Measurements from ENCODE around the gene CAMTA1. TPM values are rescaled to one million over a fixed set of nuclear protein-coding genes. Genes with fewer than 3 reads are reported as not detected.
A peak's percentile ranks its signal among the peaks of the same experiment; 100 is the strongest.

The CAMTA1 gene
- total and polyA plus RNA-seq, 4 donors, result 48.1 to 140 (median 52.3) TPM

DNA sequence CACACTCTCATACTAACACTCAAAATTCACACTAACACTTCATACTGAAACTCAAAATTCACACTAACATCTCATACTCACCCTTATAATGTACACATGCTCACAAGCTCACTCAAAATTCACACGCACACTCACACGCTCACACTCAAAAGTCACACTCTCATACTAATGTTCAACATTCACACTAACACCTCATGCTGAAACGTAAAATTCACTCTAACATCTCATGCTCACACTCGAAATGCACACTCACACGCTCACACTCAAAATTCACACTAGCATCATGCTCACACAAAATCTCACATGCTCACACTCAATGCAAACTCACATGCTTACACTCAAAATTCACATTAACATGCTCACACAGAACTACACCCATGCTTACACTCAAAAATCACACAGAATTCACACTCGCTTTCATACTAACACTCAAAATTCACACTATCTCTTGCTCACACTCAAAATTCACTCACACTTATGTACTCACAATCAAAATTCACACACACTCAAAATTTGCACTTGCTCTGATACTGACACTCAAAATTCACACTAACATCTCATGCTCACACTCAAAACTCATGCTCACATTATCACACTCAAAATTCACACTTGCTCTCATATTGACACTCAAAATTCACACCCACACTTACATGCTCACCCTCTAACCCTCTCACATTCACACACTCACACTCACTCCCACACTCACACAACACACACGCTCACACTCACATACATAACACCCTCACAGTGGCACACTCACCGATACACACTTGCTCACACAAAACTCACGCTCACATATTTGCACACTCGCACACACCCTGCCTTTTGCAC, 721.4 kb downstream of the CAMTA1 start:
- Histone ChIP-seq H3K27ac (ENCODE audit: low read depth in 1 of 2, low read length in 1 of 2) (no peak overlapping the region), H3K27me3 (ENCODE audit: control insufficient read depth in 3 of 3, insufficient read depth in 3 of 3, low read length in 2 of 3) (no peaks in the 10 kb centered on the region), H3K36me3 (ENCODE audit: control insufficient read depth in 4 of 4, insufficient read depth in 4 of 4, low read length in 4 of 4) (no peaks in the 10 kb centered on the region), H3K4me1 (ENCODE audit: control insufficient read depth in 5 of 5, insufficient read depth in 5 of 5, low read length in 5 of 5) (peaks cover 0 to 33% (median 10%) of the 10 kb centered on the region in 5 donors), H3K9ac (ENCODE audit: insufficient read depth in 1 of 2, low read length in 2 of 2) (no peak overlapping the region), H3K4me3 (no peak overlapping the region), H3K9me3 (ENCODE audit: control insufficient read depth in 4 of 4, insufficient read depth in 3 of 4, low read length in 3 of 4) (no peaks in the 10 kb centered on the region)
- TF ChIP-seq, protein P1, sequence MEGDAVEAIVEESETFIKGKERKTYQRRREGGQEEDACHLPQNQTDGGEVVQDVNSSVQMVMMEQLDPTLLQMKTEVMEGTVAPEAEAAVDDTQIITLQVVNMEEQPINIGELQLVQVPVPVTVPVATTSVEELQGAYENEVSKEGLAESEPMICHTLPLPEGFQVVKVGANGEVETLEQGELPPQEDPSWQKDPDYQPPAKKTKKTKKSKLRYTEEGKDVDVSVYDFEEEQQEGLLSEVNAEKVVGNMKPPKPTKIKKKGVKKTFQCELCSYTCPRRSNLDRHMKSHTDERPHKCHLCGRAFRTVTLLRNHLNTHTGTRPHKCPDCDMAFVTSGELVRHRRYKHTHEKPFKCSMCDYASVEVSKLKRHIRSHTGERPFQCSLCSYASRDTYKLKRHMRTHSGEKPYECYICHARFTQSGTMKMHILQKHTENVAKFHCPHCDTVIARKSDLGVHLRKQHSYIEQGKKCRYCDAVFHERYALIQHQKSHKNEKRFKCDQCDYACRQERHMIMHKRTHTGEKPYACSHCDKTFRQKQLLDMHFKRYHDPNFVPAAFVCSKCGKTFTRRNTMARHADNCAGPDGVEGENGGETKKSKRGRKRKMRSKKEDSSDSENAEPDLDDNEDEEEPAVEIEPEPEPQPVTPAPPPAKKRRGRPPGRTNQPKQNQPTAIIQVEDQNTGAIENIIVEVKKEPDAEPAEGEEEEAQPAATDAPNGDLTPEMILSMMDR (IDR thresholded peaks at IDR 0.05; ENCODE audit: control extremely low read depth, extremely low read depth), result no peak
- 92 to 97% methylated on average over 10 of the region's 10 CpGs for whole genome bisulfite sequencing, 2 donors
- no peak for ATAC-seq (ENCODE audit: insufficient read depth, low FRiP score)
- no peak for DNase-seq

DNA sequence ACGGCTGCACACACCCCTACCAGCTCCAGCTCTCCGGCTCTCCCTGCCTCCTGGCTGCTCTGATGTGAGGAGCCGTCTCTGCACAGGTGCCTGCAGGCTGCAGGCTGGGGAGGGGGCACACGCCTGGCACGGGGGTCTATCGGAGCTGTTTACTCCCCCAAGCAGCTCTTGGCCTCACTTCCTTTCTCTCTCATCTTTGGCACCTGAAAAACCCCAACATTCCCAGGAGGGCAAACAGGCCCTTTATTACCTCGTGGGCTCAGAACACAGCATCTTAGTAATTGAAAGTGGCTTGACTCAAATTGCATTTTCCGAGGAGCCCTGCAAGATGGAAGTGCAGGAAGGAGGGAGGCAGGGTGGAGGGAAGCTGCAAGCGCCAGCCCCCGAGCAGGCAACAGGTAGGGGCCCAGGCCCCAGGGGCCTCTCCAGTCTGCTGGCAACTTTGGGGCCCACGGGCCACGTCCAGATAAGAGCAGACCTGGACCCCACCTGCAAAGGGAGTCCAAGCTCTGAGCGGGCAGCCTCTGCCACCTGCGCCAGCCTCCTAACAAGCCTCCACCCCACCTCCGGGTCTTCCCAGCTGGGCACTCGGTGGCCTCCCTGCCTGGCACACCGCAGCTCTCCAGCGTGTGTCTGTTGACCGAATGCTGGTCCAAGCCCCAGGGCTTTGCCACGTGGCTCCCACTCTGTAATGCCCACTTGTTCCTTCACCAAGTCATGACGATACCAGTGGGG, 722.2 kb downstream of the CAMTA1 start:
- H3K9ac ChIP-seq (ENCODE audit: insufficient read depth in 1 of 2, low read length in 2 of 2), result no peak overlapping the region
- ATAC-seq (ENCODE audit: insufficient read depth, low FRiP score), result no peak
- TF ChIP-seq, protein P1 (IDR thresholded peaks at IDR 0.05; ENCODE audit: control extremely low read depth, extremely low read depth), result no peak
- DNase-seq, result no peak
- H3K4me1 ChIP-seq (ENCODE audit: control insufficient read depth in 5 of 5, insufficient read depth in 5 of 5, low read length in 5 of 5), result peaks cover 0 to 28% (median 6%) of the 10 kb centered on the region in 5 donors
- H3K4me3 ChIP-seq, result no peak overlapping the region
- H3K27ac ChIP-seq (ENCODE audit: low read depth in 1 of 2, low read length in 1 of 2), result no peak overlapping the region
- WGBS, 2 donors, result 91 to 92% methylated on average over 21 of the region's 21 CpGs
- no peaks in the 10 kb centered on the region for H3K9me3 ChIP-seq (ENCODE audit: control insufficient read depth in 4 of 4, insufficient read depth in 3 of 4, low read length in 3 of 4)
- H3K27me3 ChIP-seq (ENCODE audit: control insufficient read depth in 3 of 3, insufficient read depth in 3 of 3, low read length in 2 of 3), result no peaks in the 10 kb centered on the region
- H3K36me3 ChIP-seq (ENCODE audit: control insufficient read depth in 4 of 4, insufficient read depth in 4 of 4, low read length in 4 of 4), result no peaks in the 10 kb centered on the region

DNA sequence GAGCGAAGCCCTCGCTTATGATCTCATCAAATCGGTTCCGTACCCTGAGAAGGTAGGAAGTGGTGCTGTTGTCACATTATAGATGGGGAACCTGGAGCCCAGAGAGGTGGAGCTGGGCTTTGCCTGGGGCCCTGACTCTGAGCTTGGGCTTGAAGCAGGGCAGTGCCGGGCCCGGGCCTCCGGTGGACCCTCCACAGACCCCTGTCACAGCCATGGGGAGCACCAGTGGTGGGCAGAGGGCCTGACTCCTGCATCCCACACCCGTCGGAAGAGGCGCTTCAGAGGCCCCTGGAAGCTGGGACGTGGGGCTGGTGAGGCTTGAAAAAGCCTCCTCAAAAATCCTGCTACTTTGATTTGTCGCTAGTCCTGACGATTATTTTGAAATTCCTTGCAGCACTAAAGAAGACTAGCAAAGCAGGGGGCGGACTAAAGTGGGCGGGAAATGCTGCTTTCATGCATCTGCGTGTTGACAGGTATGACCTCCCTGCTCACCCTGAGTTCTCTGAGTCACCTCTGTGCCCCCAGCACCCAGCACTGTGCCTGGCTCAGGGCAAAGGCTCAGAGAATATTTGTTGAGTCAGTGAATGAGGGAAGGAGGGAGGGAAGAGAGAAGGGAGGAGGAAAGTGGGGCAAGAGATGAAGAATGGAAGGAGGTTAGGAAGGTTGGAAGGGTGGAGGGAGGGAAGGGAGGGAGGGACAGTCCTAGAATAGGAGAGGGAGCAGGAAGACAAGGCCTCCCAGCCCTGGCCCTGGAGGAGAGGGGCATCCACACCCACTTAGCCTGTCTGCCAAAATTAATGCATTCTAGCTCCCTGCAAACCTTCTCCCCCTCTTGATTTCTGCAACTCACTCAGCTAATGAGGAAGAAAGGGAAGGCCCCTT, 723.0 kb downstream of the CAMTA1 start:
- ATAC-seq (ENCODE audit: insufficient read depth, low FRiP score), result peak; percentile 53
- TF ChIP-seq, protein P1 (IDR thresholded peaks at IDR 0.05; ENCODE audit: control extremely low read depth, extremely low read depth), result no peak
- H3K27me3 ChIP-seq (ENCODE audit: control insufficient read depth in 3 of 3, insufficient read depth in 3 of 3, low read length in 2 of 3), result no peaks in the 10 kb centered on the region
- H3K9ac ChIP-seq (ENCODE audit: insufficient read depth in 1 of 2, low read length in 2 of 2), result no peak overlapping the region
- H3K4me3 ChIP-seq, result no peak overlapping the region
- DNase-seq, result peak in 1 of 3 donors; percentile 26
- H3K9me3 ChIP-seq (ENCODE audit: control insufficient read depth in 4 of 4, insufficient read depth in 3 of 4, low read length in 3 of 4), result no peaks in the 10 kb centered on the region
- 93 to 95% methylated on average over 16 of the region's 16 CpGs for WGBS, 2 donors
- peak overlapping the region in 1 of 2 donors; percentile 25 for H3K27ac ChIP-seq (ENCODE audit: low read depth in 1 of 2, low read length in 1 of 2)
- H3K4me1 ChIP-seq (ENCODE audit: control insufficient read depth in 5 of 5, insufficient read depth in 5 of 5, low read length in 5 of 5), result peaks cover 0 to 27% (median 6%) of the 10 kb centered on the region in 5 donors
- H3K36me3 ChIP-seq (ENCODE audit: control insufficient read depth in 4 of 4, insufficient read depth in 4 of 4, low read length in 4 of 4), result no peaks in the 10 kb centered on the region

Data from lung (tissue), 12 donors.